HEK293 (cell line): ENCODE measurements around the gene RECQL.

Experiments
- CTCF ChIA-PET: fragments of 350-600 bp; formaldehyde crosslinking; extraction: SDS; loops from one replicate; lab custom pipeline; 2021; ENCODE audit warnings: antibody characterized with exemption; lab: Yijun Ruan, JAX
- POLR2A ChIA-PET: fragments of 300-600 bp; formaldehyde crosslinking; extraction: SDS; loops from one replicate; lab custom pipeline; 2020; ENCODE audit warnings: antibody characterized with exemption, inconsistent platforms; lab: Yijun Ruan, JAX
- H3K27ac ChIP-seq: fragments of 200-500 bp; sonication (Bioruptor generic); 2 replicates; pipeline ENCODE4 v1.5.1; 2014; ENCODE audit warnings: low read depth, low read length, control low read depth, inconsistent platforms; ENCODE audit errors: extremely low read depth
- H3K36me3 ChIP-seq, 2 experiments: fragments of 200-500 bp in 1 of 2; sonication (Bioruptor generic) in 1 of 2; 1 replicate in 1 of 2; 2 replicates in 1 of 2; pipeline ENCODE4 v1.5.1; 2014 to 2017; ENCODE audit warnings: inconsistent platforms in 2 of 2, low read length in 2 of 2; ENCODE audit not compliant: control insufficient read depth in 2 of 2, insufficient read depth in 1 of 2
- H3K4me1 ChIP-seq: fragments of 200-500 bp; sonication (Bioruptor generic); 2 replicates; pipeline ENCODE4 v1.5.1; 2014; ENCODE audit warnings: mild to moderate bottlenecking, low read length, inconsistent platforms; ENCODE audit not compliant: control insufficient read depth, insufficient read depth
- H3K4me3 ChIP-seq: 2 replicates; pipeline ENCODE4 v1.5.1; 2011; ENCODE audit warnings: low read depth, mild to moderate bottlenecking, control low read depth, low read length, moderate library complexity
- H3K9me3 ChIP-seq: fragments of 200-500 bp; sonication (Bioruptor generic); 2 replicates; pipeline ENCODE4 v1.5.1; 2014; ENCODE audit warnings: low read depth, low read length, inconsistent platforms; ENCODE audit not compliant: control insufficient read depth, insufficient read depth
- GLI4 ChIP-seq: fragments of 450-650 bp; formaldehyde crosslinking; IDR thresholded peaks from 2 replicates; pipeline ENCODE4 v1.5.1; 2016; ENCODE audit warnings: missing biosample characterization, missing genetic modification characterization
- REPIN1 ChIP-seq: fragments of 450-650 bp; formaldehyde crosslinking; IDR thresholded peaks from 2 replicates; pipeline ENCODE4 v1.5.1; 2017; ENCODE audit warnings: missing biosample characterization, missing genetic modification characterization, low read depth
- YY1 ChIP-seq: fragments of 450-650 bp; formaldehyde crosslinking; IDR thresholded peaks from 2 replicates; pipeline ENCODE4 v1.5.1; 2018; ENCODE audit warnings: missing biosample characterization, missing genetic modification characterization
- ZEB2 ChIP-seq: fragments of 450-650 bp; formaldehyde crosslinking; IDR thresholded peaks from 2 replicates; pipeline ENCODE4 v1.5.1; 2016; ENCODE audit warnings: missing biosample characterization, missing genetic modification characterization
- ZFHX2 ChIP-seq: fragments of 450-650 bp; formaldehyde crosslinking; conservative IDR thresholded peaks from 2 replicates; pipeline ENCODE4 v1.5.1; 2016; ENCODE audit warnings: missing biosample characterization, missing genetic modification characterization
- ZFP37 ChIP-seq: fragments of 450-650 bp; formaldehyde crosslinking; IDR thresholded peaks from 2 replicates; pipeline ENCODE4 v1.5.1; 2016; ENCODE audit warnings: missing biosample characterization, missing genetic modification characterization
- ZFP41 ChIP-seq: fragments of 450-650 bp; formaldehyde crosslinking; IDR thresholded peaks from 2 replicates; pipeline ENCODE4 v1.5.1; 2016; ENCODE audit warnings: missing biosample characterization, missing genetic modification characterization, borderline replicate concordance
- ZNF121 ChIP-seq: fragments of 450-650 bp; formaldehyde crosslinking; IDR thresholded peaks from 2 replicates; pipeline ENCODE4 v1.5.1; 2016; ENCODE audit warnings: missing biosample characterization, missing genetic modification characterization
- ZNF239 ChIP-seq: fragments of 450-650 bp; formaldehyde crosslinking; IDR thresholded peaks from 2 replicates; pipeline ENCODE4 v1.5.1; 2016; ENCODE audit warnings: missing biosample characterization, missing genetic modification characterization
- ZNF248 ChIP-seq: fragments of 450-650 bp; formaldehyde crosslinking; IDR thresholded peaks from 2 replicates; pipeline ENCODE4 v1.5.1; 2017; ENCODE audit warnings: missing biosample characterization, missing genetic modification characterization
- ZNF350 ChIP-seq: fragments of 450-650 bp; formaldehyde crosslinking; IDR thresholded peaks from 2 replicates; pipeline ENCODE4 v1.5.0; 2017; ENCODE audit warnings: missing biosample characterization, mild to moderate bottlenecking, missing genetic modification characterization
- ZNF510 ChIP-seq: fragments of 450-650 bp; formaldehyde crosslinking; IDR thresholded peaks from 2 replicates; pipeline ENCODE4 v1.5.1; 2018; ENCODE audit warnings: mild to moderate bottlenecking, missing genetic modification characterization, missing biosample characterization; ENCODE audit not compliant: insufficient replicate concordance
- ZNF514 ChIP-seq: fragments of 450-650 bp; formaldehyde crosslinking; IDR thresholded peaks from 2 replicates; pipeline ENCODE4 v1.5.1; 2016; ENCODE audit warnings: missing biosample characterization, missing genetic modification characterization
- ZNF549 ChIP-seq: fragments of 450-650 bp; IDR thresholded peaks from 2 replicates; pipeline ENCODE4 v1.5.1; 2018; ENCODE audit warnings: missing biosample characterization, missing genetic modification characterization, mild to moderate bottlenecking, inconsistent platforms, moderate library complexity
- ZNF596 ChIP-seq: fragments of 450-650 bp; IDR thresholded peaks from 2 replicates; pipeline ENCODE4 v1.5.0; 2018; ENCODE audit warnings: missing biosample characterization, mild to moderate bottlenecking, missing genetic modification characterization, moderate library complexity
- ZNF654 ChIP-seq: fragments of 450-650 bp; formaldehyde crosslinking; IDR thresholded peaks from 2 replicates; pipeline ENCODE4 v1.5.1; 2016; ENCODE audit warnings: low read depth, missing biosample characterization, missing genetic modification characterization
- ZNF677 ChIP-seq: fragments of 450-650 bp; IDR thresholded peaks from 2 replicates; pipeline ENCODE4 v1.5.0; 2018; ENCODE audit warnings: missing biosample characterization, mild to moderate bottlenecking, missing genetic modification characterization, moderate library complexity
- ZNF791 ChIP-seq: fragments of 450-650 bp; formaldehyde crosslinking; IDR thresholded peaks from 2 replicates; pipeline ENCODE4 v1.5.1; 2016; ENCODE audit warnings: missing biosample characterization, missing genetic modification characterization
- ZNF837 ChIP-seq: fragments of 450-650 bp; formaldehyde crosslinking; IDR thresholded peaks from 2 replicates; pipeline ENCODE4 v1.5.1; 2016; ENCODE audit warnings: missing biosample characterization, missing genetic modification characterization
- TF ChIP-seq, protein P1 (sequence below): fragments of 450-650 bp; formaldehyde crosslinking; IDR thresholded peaks from 2 replicates; pipeline ENCODE4 v1.5.1; 2017; ENCODE audit warnings: missing biosample characterization, missing genetic modification characterization
- TF ChIP-seq, protein P2 (sequence below): fragments of 450-650 bp; formaldehyde crosslinking; IDR thresholded peaks from 2 replicates; pipeline ENCODE4 v1.5.1; 2016; ENCODE audit warnings: missing biosample characterization, missing genetic modification characterization
- TF ChIP-seq, protein P3 (sequence below): fragments of 450-650 bp; formaldehyde crosslinking; IDR thresholded peaks from 2 replicates; pipeline ENCODE4 v1.5.1; 2016; ENCODE audit warnings: missing biosample characterization, missing genetic modification characterization
- TF ChIP-seq, protein P4 (sequence below): fragments of 450-650 bp; formaldehyde crosslinking; IDR thresholded peaks from 2 replicates; pipeline ENCODE4 v1.5.1; 2016; ENCODE audit warnings: missing biosample characterization, missing genetic modification characterization, borderline replicate concordance
- TF ChIP-seq, protein P5 (sequence below): fragments of 450-650 bp; formaldehyde crosslinking; IDR thresholded peaks from 2 replicates; pipeline ENCODE4 v1.5.1; 2016; ENCODE audit warnings: missing biosample characterization, missing genetic modification characterization

The RECQL gene

DNA sequence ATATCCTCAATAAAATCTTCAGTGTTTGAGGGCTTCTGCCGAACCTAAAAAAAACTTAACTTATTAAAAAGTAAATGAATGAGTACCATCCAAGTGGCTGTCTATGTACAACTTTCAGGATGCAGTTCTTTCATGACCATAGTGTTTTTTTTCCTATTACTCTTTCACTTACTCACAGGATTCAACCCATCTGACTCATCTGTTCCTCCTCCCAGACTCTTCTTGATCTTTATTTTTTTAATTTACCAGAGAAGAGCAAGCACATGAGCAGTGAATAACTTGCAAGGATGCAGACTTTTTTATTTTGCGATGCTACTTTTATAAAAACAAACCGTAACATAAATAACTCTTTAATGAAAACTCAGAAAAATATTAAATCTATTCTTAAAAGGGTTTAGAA lies 24.5 kb downstream of the RECQL start:
- H3K27ac ChIP-seq, result no peak overlapping the region
- no peaks in the 10 kb centered on the region for H3K9me3 ChIP-seq
- POLR2A ChIA-PET, result no interaction called here
- TF ChIP-seq, protein P1, sequence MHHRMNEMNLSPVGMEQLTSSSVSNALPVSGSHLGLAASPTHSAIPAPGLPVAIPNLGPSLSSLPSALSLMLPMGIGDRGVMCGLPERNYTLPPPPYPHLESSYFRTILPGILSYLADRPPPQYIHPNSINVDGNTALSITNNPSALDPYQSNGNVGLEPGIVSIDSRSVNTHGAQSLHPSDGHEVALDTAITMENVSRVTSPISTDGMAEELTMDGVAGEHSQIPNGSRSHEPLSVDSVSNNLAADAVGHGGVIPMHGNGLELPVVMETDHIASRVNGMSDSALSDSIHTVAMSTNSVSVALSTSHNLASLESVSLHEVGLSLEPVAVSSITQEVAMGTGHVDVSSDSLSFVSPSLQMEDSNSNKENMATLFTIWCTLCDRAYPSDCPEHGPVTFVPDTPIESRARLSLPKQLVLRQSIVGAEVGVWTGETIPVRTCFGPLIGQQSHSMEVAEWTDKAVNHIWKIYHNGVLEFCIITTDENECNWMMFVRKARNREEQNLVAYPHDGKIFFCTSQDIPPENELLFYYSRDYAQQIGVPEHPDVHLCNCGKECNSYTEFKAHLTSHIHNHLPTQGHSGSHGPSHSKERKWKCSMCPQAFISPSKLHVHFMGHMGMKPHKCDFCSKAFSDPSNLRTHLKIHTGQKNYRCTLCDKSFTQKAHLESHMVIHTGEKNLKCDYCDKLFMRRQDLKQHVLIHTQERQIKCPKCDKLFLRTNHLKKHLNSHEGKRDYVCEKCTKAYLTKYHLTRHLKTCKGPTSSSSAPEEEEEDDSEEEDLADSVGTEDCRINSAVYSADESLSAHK (tag by site-specific recombination), result no peak
- TF ChIP-seq ZNF248 (tag by site-specific recombination), result no peak
- TF ChIP-seq, protein P2, sequence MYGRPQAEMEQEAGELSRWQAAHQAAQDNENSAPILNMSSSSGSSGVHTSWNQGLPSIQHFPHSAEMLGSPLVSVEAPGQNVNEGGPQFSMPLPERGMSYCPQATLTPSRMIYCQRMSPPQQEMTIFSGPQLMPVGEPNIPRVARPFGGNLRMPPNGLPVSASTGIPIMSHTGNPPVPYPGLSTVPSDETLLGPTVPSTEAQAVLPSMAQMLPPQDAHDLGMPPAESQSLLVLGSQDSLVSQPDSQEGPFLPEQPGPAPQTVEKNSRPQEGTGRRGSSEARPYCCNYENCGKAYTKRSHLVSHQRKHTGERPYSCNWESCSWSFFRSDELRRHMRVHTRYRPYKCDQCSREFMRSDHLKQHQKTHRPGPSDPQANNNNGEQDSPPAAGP (tag by site-specific recombination), result no peak
- TF ChIP-seq ZNF654 (tag by site-specific recombination), result no peak
- TF ChIP-seq ZNF239 (tag by site-specific recombination), result no peak
- TF ChIP-seq, protein P3, sequence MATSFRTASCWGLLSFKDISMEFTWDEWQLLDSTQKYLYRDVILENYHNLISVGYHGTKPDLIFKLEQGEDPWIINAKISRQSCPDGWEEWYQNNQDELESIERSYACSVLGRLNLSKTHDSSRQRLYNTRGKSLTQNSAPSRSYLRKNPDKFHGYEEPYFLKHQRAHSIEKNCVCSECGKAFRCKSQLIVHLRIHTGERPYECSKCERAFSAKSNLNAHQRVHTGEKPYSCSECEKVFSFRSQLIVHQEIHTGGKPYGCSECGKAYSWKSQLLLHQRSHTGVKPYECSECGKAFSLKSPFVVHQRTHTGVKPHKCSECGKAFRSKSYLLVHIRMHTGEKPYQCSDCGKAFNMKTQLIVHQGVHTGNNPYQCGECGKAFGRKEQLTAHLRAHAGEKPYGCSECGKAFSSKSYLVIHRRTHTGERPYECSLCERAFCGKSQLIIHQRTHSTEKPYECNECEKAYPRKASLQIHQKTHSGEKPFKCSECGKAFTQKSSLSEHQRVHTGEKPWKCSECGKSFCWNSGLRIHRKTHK (tag by site-specific recombination), result no peak
- no peak for TF ChIP-seq ZNF514 (tag by site-specific recombination)
- H3K4me1 ChIP-seq, result no peaks in the 10 kb centered on the region
- H3K4me3 ChIP-seq, result no peak overlapping the region
- peaks cover 42 to 79% of the 10 kb centered on the region in 2 experiments for H3K36me3 ChIP-seq
- CTCF ChIA-PET, result no interaction called here

DNA sequence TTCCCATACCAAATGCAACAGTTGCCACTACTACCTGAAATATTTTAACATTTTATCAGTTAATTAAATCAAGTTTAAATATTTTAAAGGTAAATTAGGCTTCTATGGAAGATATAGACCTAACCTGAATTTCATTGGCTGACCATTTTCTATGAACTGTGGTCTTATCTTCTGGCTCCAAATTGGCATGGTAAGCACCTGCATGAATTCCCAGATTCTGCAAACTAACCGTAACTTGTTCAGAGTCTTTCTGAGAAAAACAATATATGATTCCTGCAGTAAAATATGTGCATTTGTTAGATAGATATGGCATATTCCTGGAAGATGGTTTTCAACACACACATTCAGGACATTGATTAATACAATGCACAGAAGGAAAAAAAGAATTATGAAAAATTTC lies 25.9 kb downstream of the RECQL start:
- peaks cover 33 to 81% of the 10 kb centered on the region in 2 experiments for H3K36me3 ChIP-seq
- no peaks in the 10 kb centered on the region for H3K9me3 ChIP-seq
- no peaks in the 10 kb centered on the region for H3K4me1 ChIP-seq
- ChIA-PET POLR2A (no interaction called here), CTCF (interaction anchor here (0.9 kb wide), 1 partner anchor 14 kb away, joined by 4 read pairs; no protein-coding TSS in a partner anchor)
- H3K4me3 ChIP-seq, result no peak overlapping the region
- H3K27ac ChIP-seq, result no peak overlapping the region
- TF ChIP-seq, protein P4, sequence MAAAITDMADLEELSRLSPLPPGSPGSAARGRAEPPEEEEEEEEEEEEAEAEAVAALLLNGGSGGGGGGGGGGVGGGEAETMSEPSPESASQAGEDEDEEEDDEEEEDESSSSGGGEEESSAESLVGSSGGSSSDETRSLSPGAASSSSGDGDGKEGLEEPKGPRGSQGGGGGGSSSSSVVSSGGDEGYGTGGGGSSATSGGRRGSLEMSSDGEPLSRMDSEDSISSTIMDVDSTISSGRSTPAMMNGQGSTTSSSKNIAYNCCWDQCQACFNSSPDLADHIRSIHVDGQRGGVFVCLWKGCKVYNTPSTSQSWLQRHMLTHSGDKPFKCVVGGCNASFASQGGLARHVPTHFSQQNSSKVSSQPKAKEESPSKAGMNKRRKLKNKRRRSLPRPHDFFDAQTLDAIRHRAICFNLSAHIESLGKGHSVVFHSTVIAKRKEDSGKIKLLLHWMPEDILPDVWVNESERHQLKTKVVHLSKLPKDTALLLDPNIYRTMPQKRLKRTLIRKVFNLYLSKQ (tag by site-specific recombination), result no peak
- TF ChIP-seq GLI4 (tag by site-specific recombination) (no peak), ZNF121 (no peak), ZFP37 (tag by site-specific recombination) (no peak), ZFHX2 (tag by site-specific recombination) (no peak), ZNF549 (no peak), ZNF596 (tag by site-specific recombination) (no peak), ZNF791 (tag by site-specific recombination) (no peak)

DNA sequence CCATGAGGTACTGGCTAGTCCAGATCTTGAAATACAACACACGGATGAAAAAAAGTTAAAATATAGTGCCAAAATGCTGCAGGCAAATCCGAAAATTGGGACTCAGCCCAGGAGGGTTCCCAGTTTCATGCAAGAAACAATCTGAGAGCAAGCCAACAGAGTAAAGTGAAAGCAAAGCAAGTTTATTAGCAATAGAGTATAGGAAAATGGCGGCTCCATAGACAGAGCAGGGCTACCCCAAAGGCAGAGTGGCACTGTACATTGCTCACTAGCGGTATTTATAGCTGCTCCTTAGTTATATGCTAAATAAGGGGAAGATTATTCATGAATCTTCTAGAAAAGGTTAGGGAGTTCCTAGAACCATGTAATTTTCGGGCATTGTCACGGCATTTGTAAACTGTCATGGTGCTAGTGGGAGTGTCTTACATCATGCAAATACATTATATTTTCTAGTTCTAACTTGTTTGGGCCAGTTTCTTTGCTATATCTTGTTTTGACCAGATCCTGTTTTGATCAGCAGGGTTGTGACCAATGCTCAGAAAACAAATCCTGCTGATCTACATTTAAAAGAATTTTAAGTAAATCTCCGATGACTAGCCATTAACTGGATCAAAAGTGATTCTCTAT lies 29.1 kb downstream of the RECQL start:
- ChIA-PET CTCF (no interaction called here), POLR2A (no interaction called here)
- no peaks in the 10 kb centered on the region for H3K9me3 ChIP-seq
- H3K4me3 ChIP-seq, result no peak overlapping the region
- peaks cover 29 to 60% of the 10 kb centered on the region in 2 experiments; a peak in 2 of 3 replicates for H3K36me3 ChIP-seq
- no peaks in the 10 kb centered on the region for H3K4me1 ChIP-seq
- H3K27ac ChIP-seq, result no peak overlapping the region
- TF ChIP-seq YY1, result no peak
- TF ChIP-seq REPIN1 (tag by site-specific recombination), result no peak
- TF ChIP-seq, protein P5, sequence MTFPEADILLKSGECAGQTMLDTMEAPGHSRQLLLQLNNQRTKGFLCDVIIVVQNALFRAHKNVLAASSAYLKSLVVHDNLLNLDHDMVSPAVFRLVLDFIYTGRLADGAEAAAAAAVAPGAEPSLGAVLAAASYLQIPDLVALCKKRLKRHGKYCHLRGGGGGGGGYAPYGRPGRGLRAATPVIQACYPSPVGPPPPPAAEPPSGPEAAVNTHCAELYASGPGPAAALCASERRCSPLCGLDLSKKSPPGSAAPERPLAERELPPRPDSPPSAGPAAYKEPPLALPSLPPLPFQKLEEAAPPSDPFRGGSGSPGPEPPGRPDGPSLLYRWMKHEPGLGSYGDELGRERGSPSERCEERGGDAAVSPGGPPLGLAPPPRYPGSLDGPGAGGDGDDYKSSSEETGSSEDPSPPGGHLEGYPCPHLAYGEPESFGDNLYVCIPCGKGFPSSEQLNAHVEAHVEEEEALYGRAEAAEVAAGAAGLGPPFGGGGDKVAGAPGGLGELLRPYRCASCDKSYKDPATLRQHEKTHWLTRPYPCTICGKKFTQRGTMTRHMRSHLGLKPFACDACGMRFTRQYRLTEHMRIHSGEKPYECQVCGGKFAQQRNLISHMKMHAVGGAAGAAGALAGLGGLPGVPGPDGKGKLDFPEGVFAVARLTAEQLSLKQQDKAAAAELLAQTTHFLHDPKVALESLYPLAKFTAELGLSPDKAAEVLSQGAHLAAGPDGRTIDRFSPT (tag by site-specific recombination), result no peak
- no peak for TF ChIP-seq ZNF510 (tag by site-specific recombination)
- TF ChIP-seq ZFP37 (tag by site-specific recombination), result no peak
- TF ChIP-seq ZFP41 (tag by site-specific recombination), result no peak
- TF ChIP-seq ZNF677 (tag by site-specific recombination), result no peak
- TF ChIP-seq ZNF350 (tag by site-specific recombination), result no peak
- no peak for TF ChIP-seq ZNF837 (tag by site-specific recombination)
- no peak for TF ChIP-seq ZEB2 (tag by site-specific recombination)
